Endothelial cell of umbilical vein (primary cell): ENCODE measurements around the gene APBB2. TPM values are rescaled to one million over a fixed set of nuclear protein-coding genes. Genes with fewer than 3 reads are reported as not detected.
A peak's percentile ranks its signal among the peaks of the same experiment; 100 is the strongest.

ENCODE experiments used
- BruUV-seq: library from RNA; stranded (reverse); fragments of 400-500 nt; replicated peaks from 2 replicates; lab custom pipeline; 2021; lab: Mats Ljungman, UMichigan
- CTCF ChIA-PET: fragments of 300-600, 350-600 bp; sonication (Branson Sonifier 250); formaldehyde crosslinking; loops from one replicate; lab custom pipeline; 2021; ENCODE audit warnings: antibody characterized with exemption, inconsistent platforms; lab: Charles Lee
- POLR2A ChIA-PET: fragments of 300-600, 350-600 bp; sonication (Branson Sonifier 250); formaldehyde crosslinking; loops from one replicate; lab custom pipeline; 2021; ENCODE audit warnings: antibody characterized with exemption, inconsistent platforms; lab: Charles Lee
- DNase-seq: peaks from one replicate; pipeline ENCODE4 v3.0.0-alpha.2; 2011; ENCODE audit warnings: low read depth, low spot score
- FAIRE-seq: peaks from 2 replicates; lab custom pipeline; 2011; peaks lifted over from hg19 to GRCh38; lab: Jason Lieb, UNC
- H2AFZ ChIP-seq: 2 replicates; pipeline ENCODE4 v1.6.0; 2012; ENCODE audit warnings: low read depth, low read length, control low read depth, inconsistent platforms
- H3K27ac ChIP-seq: 2 replicates; pipeline ENCODE4 v1.5.1; 2011; ENCODE audit warnings: low read depth, mild to moderate bottlenecking, control low read depth, low read length, moderate library complexity; ENCODE audit not compliant: insufficient read depth
- H3K27me3 ChIP-seq, 2 experiments: 2 replicates each; pipeline versions ENCODE4 v1.6.0 to v1.6.1; 2011; ENCODE audit warnings: low read length in 2 of 2, mixed read lengths in 1 of 2; ENCODE audit not compliant: control insufficient read depth in 2 of 2, insufficient read depth in 2 of 2
- H3K36me3 ChIP-seq, 2 experiments: 2 replicates in 1 of 2; 3 replicates in 1 of 2; pipeline ENCODE4 v1.5.1; 2011; ENCODE audit warnings: low read length in 2 of 2, mild to moderate bottlenecking in 1 of 2, moderate library complexity in 1 of 2; ENCODE audit not compliant: control insufficient read depth in 2 of 2, insufficient read depth in 2 of 2; ENCODE audit errors: extremely low read depth in 1 of 2
- H3K4me1 ChIP-seq: 3 replicates; pipeline ENCODE4 v1.5.1; 2011; ENCODE audit warnings: mild to moderate bottlenecking, low read length; ENCODE audit not compliant: control insufficient read depth, insufficient read depth; ENCODE audit errors: extremely low read depth
- H3K4me2 ChIP-seq: 2 replicates; pipeline ENCODE4 v1.6.1; 2011; ENCODE audit warnings: low read length, control low read depth, mixed read lengths; ENCODE audit not compliant: insufficient read depth
- H3K4me3 ChIP-seq, 3 experiments: fragments of 200-600 bp in 1 of 3; sonication (generic), shearing (Covaris generic) in 1 of 3; replicated peaks in 1 of 3; 2 replicates each; pipeline ENCODE4 v1.5.1; 2011 to 2016; ENCODE audit warnings: control low read depth in 3 of 3, low read length in 3 of 3, mild to moderate bottlenecking in 2 of 3, inconsistent platforms in 1 of 3, low read depth in 1 of 3, moderate library complexity in 1 of 3; ENCODE audit not compliant: insufficient read depth in 1 of 3
- H3K79me2 ChIP-seq: 2 replicates; pipeline ENCODE4 v1.6.0; 2012; ENCODE audit warnings: low read length, inconsistent platforms; ENCODE audit not compliant: control insufficient read depth, insufficient read depth
- H3K9ac ChIP-seq: replicated peaks from 2 replicates; pipeline ENCODE3; 2011; ENCODE audit warnings: low read length, control low read depth; ENCODE audit not compliant: insufficient read depth; ENCODE audit errors: extremely low read depth
- H3K9me1 ChIP-seq: replicated peaks from 3 replicates; pipeline ENCODE4 v1.6.0; 2011; ENCODE audit warnings: mild to moderate bottlenecking, low read length; ENCODE audit not compliant: control insufficient read depth, insufficient read depth; ENCODE audit errors: extremely low read depth
- H3K9me3 ChIP-seq: replicated peaks from 2 replicates; pipeline ENCODE4 v1.5.1; 2012; ENCODE audit warnings: low read length, inconsistent platforms; ENCODE audit not compliant: control insufficient read depth, insufficient read depth
- H4K20me1 ChIP-seq: replicated peaks from 2 replicates; pipeline ENCODE3; 2011; ENCODE audit warnings: mild to moderate bottlenecking, low read length; ENCODE audit not compliant: control insufficient read depth, insufficient read depth; ENCODE audit errors: extremely low read depth
- EZH2 ChIP-seq: IDR thresholded peaks from 2 replicates; pipeline ENCODE4 v1.6.1; 2012; ENCODE audit warnings: borderline replicate concordance, low read depth, mild to moderate bottlenecking, moderate library complexity, low read length, inconsistent platforms; ENCODE audit not compliant: severe bottlenecking
- GATA2 ChIP-seq: IDR thresholded peaks from 2 replicates; pipeline ENCODE4 v1.7.0; 2011; ENCODE audit warnings: low read depth, mild to moderate bottlenecking, moderate library complexity, mixed read lengths, low read length; ENCODE audit not compliant: insufficient read length, insufficient read depth
- JUN ChIP-seq: IDR thresholded peaks from 2 replicates; pipeline ENCODE4 v1.6.1; 2011; ENCODE audit warnings: borderline replicate concordance, low read depth; ENCODE audit not compliant: insufficient read length, insufficient read depth
- MYC ChIP-seq: IDR thresholded peaks from one replicate; pipeline ENCODE4 v1.6.1; 2011; ENCODE audit warnings: mild to moderate bottlenecking, low read depth, low read length
- POLR2A ChIP-seq: IDR thresholded peaks from 2 replicates; pipeline ENCODE4 v1.6.1; 2012; ENCODE audit warnings: low read depth, mild to moderate bottlenecking, control low read depth, low read length
- POLR2AphosphoS5 ChIP-seq: IDR thresholded peaks from 2 replicates; pipeline ENCODE4 v1.6.1; 2012; ENCODE audit warnings: low read depth, mild to moderate bottlenecking, control low read depth, low read length, moderate library complexity; ENCODE audit not compliant: insufficient read depth
- dilution Hi-C: fragments of 300-500 bp; cut with MboI; formaldehyde crosslinking; loops from one replicate; pipeline ENCODE4 v1.15.0; 2019; ENCODE audit warnings: low sequenced_read_pairs; ENCODE audit not compliant: extremely low pct_ligation_motif_present
- intact Hi-C: fragments of 100-400 bp; cut with micrococcal nuclease; formaldehyde crosslinking; loops from one replicate; pipeline ENCODE4 v1.10.0; 2022
- polyA plus RNA-seq, 4 experiments: library from polyadenylated mRNA; depleted of rRNA in 3 of 4; stranded (reverse) in 3 of 4; unstranded in 1 of 4; fragments of >200 nt; gene quantifications; 2 replicates each; pipeline versions ENCODE4 v1.2.1 to v1.2.3, GENCODE V29; 2011 to 2012; ENCODE audit warnings: missing spikeins in 1 of 4
- total RNA-seq: library from RNA; stranded (reverse); gene quantifications from 2 replicates; pipeline ENCODE4 v1.2.3, GENCODE V29; 2021
- TF ChIP-seq, protein P1 (sequence below), 2 donors: IDR thresholded peaks; 1 replicate in 1 of 2; 2 replicates in 1 of 2; pipeline ENCODE4 v1.5.1; 2011; ENCODE audit warnings: low read length in 2 of 2, mild to moderate bottlenecking in 2 of 2, moderate library complexity in 2 of 2, control low read depth in 1 of 2, inconsistent platforms in 1 of 2, low read depth in 1 of 2; ENCODE audit not compliant: insufficient read depth in 1 of 2; ENCODE audit errors: extremely low read depth in 1 of 2

The APBB2 gene
- total and polyA plus RNA-seq, 2 donors (not counting 3 experiments of a cell fraction or from before 2014, with no cell fraction given) = 79.8 to 124 TPM

DNA sequence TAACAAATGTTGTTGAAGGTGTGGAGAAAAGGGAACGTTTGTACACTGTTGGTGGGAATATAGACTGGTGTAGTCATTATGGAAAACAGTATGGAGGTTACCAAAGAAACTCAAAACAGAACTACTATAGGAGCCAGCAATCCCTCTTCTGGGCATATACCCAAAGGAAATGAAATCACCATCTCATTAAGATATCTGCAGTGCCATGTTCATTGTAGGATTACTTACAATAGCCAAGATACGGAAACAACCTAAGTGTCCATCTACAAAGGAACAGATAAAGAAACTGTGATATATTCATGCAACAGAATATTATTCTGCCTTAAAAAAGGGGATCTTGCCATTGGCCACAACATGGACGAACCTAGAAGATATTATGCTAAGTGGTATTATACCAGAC lies 22.2 kb downstream of the APBB2 start:
- dilution Hi-C loops (no loop called here), intact Hi-C loops (loop anchor here (1.0 to 2.0 kb wide), 2 partner anchors 13 to 32 kb away; no protein-coding TSS in a partner anchor)
- Histone ChIP-seq H3K4me3 (no peak overlapping the region), H3K27ac (peak overlapping the region; percentile 53), H3K9me3 (no peaks in the 10 kb centered on the region), H3K4me1 (peaks cover 26% of the 10 kb centered on the region), H3K27me3 (no peaks in the 10 kb centered on the region), H3K4me2 (no peak overlapping the region), H3K36me3 (no peaks in the 10 kb centered on the region), H3K9me1 (no peaks in the 10 kb centered on the region), H3K79me2 (peaks cover 96% of the 10 kb centered on the region), H2AFZ (no peak overlapping the region), H4K20me1 (no peaks in the 10 kb centered on the region), H3K9ac (no peak overlapping the region)
- ChIA-PET POLR2A (no interaction called here), CTCF (no interaction called here)
- FAIRE-seq (peak; percentile 69), DNase-seq (peak; percentile 86)
- no TSS peak for BruUV-seq
- TF ChIP-seq JUN (peak; percentile 78), MYC (no peak), POLR2A (no peak), POLR2AphosphoS5 (peak; percentile 30), EZH2 (no peak), GATA2 (peak; percentile 65)
- TF ChIP-seq, protein P1, sequence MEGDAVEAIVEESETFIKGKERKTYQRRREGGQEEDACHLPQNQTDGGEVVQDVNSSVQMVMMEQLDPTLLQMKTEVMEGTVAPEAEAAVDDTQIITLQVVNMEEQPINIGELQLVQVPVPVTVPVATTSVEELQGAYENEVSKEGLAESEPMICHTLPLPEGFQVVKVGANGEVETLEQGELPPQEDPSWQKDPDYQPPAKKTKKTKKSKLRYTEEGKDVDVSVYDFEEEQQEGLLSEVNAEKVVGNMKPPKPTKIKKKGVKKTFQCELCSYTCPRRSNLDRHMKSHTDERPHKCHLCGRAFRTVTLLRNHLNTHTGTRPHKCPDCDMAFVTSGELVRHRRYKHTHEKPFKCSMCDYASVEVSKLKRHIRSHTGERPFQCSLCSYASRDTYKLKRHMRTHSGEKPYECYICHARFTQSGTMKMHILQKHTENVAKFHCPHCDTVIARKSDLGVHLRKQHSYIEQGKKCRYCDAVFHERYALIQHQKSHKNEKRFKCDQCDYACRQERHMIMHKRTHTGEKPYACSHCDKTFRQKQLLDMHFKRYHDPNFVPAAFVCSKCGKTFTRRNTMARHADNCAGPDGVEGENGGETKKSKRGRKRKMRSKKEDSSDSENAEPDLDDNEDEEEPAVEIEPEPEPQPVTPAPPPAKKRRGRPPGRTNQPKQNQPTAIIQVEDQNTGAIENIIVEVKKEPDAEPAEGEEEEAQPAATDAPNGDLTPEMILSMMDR (IDR thresholded peaks at IDR 0.05; ENCODE audit: extremely low read depth in 1 of 2, insufficient read depth in 1 of 2, low read depth in 1 of 2, low read length in 2 of 2) = no peak
